ENCODE measurements around the gene DAB1. TPM values are rescaled to one million over a fixed set of nuclear protein-coding genes. Genes with fewer than 3 reads are reported as not detected.

Gene DAB1
- total and polyA plus RNA-seq, 12 donors, result 0.04 to 2.1 (median 0.59) TPM; not detected in 2

GRCh38 chr1:57411262-57411661 is 12.6 kb downstream of the DAB1 start:
- DNase-seq, result no peak
- Histone ChIP-seq H3K27ac (no peak overlapping the region), H3K9me3 (replicated peaks in 1 of 3) (no peaks in the 10 kb centered on the region), H3K4me3 (no peak overlapping the region), H3K27me3 (no peaks in the 10 kb centered on the region), H3K36me3 (replicated peaks in 1 of 2) (no peaks in the 10 kb centered on the region), H3K4me1 (replicated peaks in 1 of 2) (no peaks in the 10 kb centered on the region)
- 81 to 92% (median 87%) methylated on average over 3 of the region's 3 CpGs for WGBS, 4 donors
- intact Hi-C loops (cut with DNase I), result no loop called here
- TF ChIP-seq POLR2A (IDR thresholded peaks at IDR 0.05), result no peak
- TF ChIP-seq, protein P1, sequence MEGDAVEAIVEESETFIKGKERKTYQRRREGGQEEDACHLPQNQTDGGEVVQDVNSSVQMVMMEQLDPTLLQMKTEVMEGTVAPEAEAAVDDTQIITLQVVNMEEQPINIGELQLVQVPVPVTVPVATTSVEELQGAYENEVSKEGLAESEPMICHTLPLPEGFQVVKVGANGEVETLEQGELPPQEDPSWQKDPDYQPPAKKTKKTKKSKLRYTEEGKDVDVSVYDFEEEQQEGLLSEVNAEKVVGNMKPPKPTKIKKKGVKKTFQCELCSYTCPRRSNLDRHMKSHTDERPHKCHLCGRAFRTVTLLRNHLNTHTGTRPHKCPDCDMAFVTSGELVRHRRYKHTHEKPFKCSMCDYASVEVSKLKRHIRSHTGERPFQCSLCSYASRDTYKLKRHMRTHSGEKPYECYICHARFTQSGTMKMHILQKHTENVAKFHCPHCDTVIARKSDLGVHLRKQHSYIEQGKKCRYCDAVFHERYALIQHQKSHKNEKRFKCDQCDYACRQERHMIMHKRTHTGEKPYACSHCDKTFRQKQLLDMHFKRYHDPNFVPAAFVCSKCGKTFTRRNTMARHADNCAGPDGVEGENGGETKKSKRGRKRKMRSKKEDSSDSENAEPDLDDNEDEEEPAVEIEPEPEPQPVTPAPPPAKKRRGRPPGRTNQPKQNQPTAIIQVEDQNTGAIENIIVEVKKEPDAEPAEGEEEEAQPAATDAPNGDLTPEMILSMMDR (IDR thresholded peaks at IDR 0.05), result no peak

DNA sequence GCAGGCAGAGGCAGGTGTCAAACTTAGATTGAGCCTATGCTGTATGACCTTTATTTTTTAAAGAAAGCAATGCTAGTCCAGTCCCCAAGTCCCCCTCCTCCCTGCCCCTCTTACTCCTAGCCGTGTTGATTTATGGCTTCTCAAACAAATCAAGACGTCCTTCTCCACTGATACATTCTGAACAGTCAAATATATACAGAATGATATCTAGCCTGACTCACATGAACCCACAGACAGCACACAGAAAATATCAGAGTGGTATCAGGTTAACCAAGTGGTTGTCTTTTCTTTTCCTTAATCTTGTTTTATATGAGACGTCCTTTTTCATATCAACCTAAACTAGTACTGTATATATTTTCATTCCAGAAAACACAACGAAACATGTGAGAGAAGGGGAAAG is 13.4 kb downstream of the DAB1 start:
- Histone ChIP-seq H3K9me3 (replicated peaks in 1 of 3) (no peaks in the 10 kb centered on the region), H3K27me3 (no peaks in the 10 kb centered on the region), H3K27ac (no peak overlapping the region), H3K4me3 (no peak overlapping the region), H3K4me1 (replicated peaks in 1 of 2) (no peaks in the 10 kb centered on the region), H3K36me3 (replicated peaks in 1 of 2) (no peaks in the 10 kb centered on the region)
- intact Hi-C loops (cut with DNase I), result no loop called here
- no peak for TF ChIP-seq POLR2A (IDR thresholded peaks at IDR 0.05)
- TF ChIP-seq, protein P1 (IDR thresholded peaks at IDR 0.05), result no peak
- WGBS, 4 donors, result 47 to 69% (median 51%) methylated on average over 4 of the region's 4 CpGs
- no peak for DNase-seq

- intact Hi-C loops (cut with DNase I), result no loop called here
- Histone ChIP-seq H3K36me3 (replicated peaks in 1 of 2) (no peaks in the 10 kb centered on the region), H3K27me3 (no peaks in the 10 kb centered on the region), H3K4me3 (no peak overlapping the region), H3K4me1 (replicated peaks in 1 of 2) (no peaks in the 10 kb centered on the region), H3K27ac (no peak overlapping the region), H3K9me3 (replicated peaks in 1 of 3) (no peaks in the 10 kb centered on the region)
- 53 to 63% (median 56%) methylated on average over 4 of the region's 4 CpGs for WGBS, 4 donors
- DNase-seq, result no peak
- TF ChIP-seq, protein P1 (IDR thresholded peaks at IDR 0.05), result no peak
- TF ChIP-seq POLR2A (IDR thresholded peaks at IDR 0.05), result no peak
Observed at GRCh38 chr1:57407928-57408327, 15.9 kb downstream of the DAB1 start.

- TF ChIP-seq, protein P1 (IDR thresholded peaks at IDR 0.05), result no peak
- TF ChIP-seq POLR2A (IDR thresholded peaks at IDR 0.05), result no peak
- Histone ChIP-seq H3K4me3 (no peak overlapping the region), H3K36me3 (replicated peaks in 1 of 2) (no peaks in the 10 kb centered on the region), H3K27ac (no peak overlapping the region), H3K27me3 (no peaks in the 10 kb centered on the region), H3K4me1 (replicated peaks in 1 of 2) (no peaks in the 10 kb centered on the region), H3K9me3 (replicated peaks in 1 of 3) (no peaks in the 10 kb centered on the region)
- 80 to 94% (median 90%) methylated on average over 2 of the region's 2 CpGs for WGBS, 4 donors
- no peak for DNase-seq
- intact Hi-C loops (cut with DNase I), result no loop called here
Observed at GRCh38 chr1:57406428-57406970, 17.4 kb downstream of the DAB1 start.
